Spleen (tissue), 11 donors: ENCODE measurements around the gene ATXN7L1. TPM values are rescaled to one million over a fixed set of nuclear protein-coding genes. Genes with fewer than 3 reads are reported as not detected.

Source experiments
- DNase-seq: peaks from one replicate; pipeline ENCODE4 v3.0.0-alpha.2; 2020
- H3K27ac ChIP-seq, 8 donors: fragments of 200-600 bp; sonication (generic) in 7 of 8; 1 replicate in 4 of 8; 2 replicates in 4 of 8; pipeline versions ENCODE4 v1.5.0 to v1.8.0; 2016 to 2021; ENCODE audit warnings: inconsistent platforms in 4 of 8, mild to moderate bottlenecking in 4 of 8, moderate library complexity in 1 of 8
- H3K27me3 ChIP-seq, 7 donors: fragments of 200-600 bp; sonication (generic) in 6 of 7; replicated peaks in 1 of 7; 1 replicate in 4 of 7; 2 replicates in 3 of 7; pipeline versions ENCODE4 v1.5.0 to v1.8.0; 2016 to 2021; ENCODE audit warnings: inconsistent platforms in 3 of 7, mild to moderate bottlenecking in 1 of 7
- H3K36me3 ChIP-seq, 6 donors: fragments of 200-600 bp; sonication (generic) in 5 of 6; 1 replicate in 4 of 6; 2 replicates in 2 of 6; pipeline versions ENCODE4 v1.5.0 to v1.8.0; 2016 to 2021; ENCODE audit warnings: inconsistent platforms in 2 of 6
- H3K4me1 ChIP-seq, 6 donors: fragments of 200-600 bp; sonication (generic) in 5 of 6; 1 replicate in 3 of 6; 2 replicates in 3 of 6; pipeline versions ENCODE4 v1.5.0 to v1.8.0; 2016 to 2021; ENCODE audit warnings: inconsistent platforms in 3 of 6
- H3K4me3 ChIP-seq, 8 donors: fragments of 200-600 bp; sonication (generic) in 7 of 8; 1 replicate in 4 of 8; 2 replicates in 4 of 8; pipeline versions ENCODE4 v1.5.0 to v1.8.0; 2016 to 2021; ENCODE audit warnings: inconsistent platforms in 4 of 8, mild to moderate bottlenecking in 4 of 8, moderate library complexity in 2 of 8
- H3K9me3 ChIP-seq, 8 donors: fragments of 200-600 bp; sonication (generic) in 7 of 8; 1 replicate in 4 of 8; 2 replicates in 4 of 8; pipeline versions ENCODE4 v1.5.0 to v1.8.0; 2016 to 2021; ENCODE audit warnings: inconsistent platforms in 4 of 8
- POLR2A ChIP-seq, 3 donors: fragments of 450-650 bp; IDR thresholded peaks; one replicate each; pipeline ENCODE4 v1.5.1; 2017; ENCODE audit warnings: antibody characterized with exemption in 3 of 3, mild to moderate bottlenecking in 1 of 3
- POLR2AphosphoS5 ChIP-seq, 3 donors: sonication (generic); formaldehyde crosslinking; IDR thresholded peaks; one replicate each; pipeline ENCODE4 v1.5.1; 2017; ENCODE audit warnings: antibody characterized with exemption in 3 of 3
- WGBS, 5 donors: extraction: QIAGEN DNeasy Blood & Tissue Kit in 3 of 5; methylation state at CpG; one replicate each; pipeline versions ENCODE4 v1.1.5 to v1.1.7; 2013 to 2018; 5-methylcytosine and 5-hydroxymethylcytosine counted together
- intact Hi-C: fragments of 100-400 bp; cut with DNase I; formaldehyde crosslinking; loops from one replicate; pipeline ENCODE4 v1.15.0; 2023; ENCODE audit warnings: low total_unique reads
- polyA plus RNA-seq, 3 donors: library from polyadenylated mRNA; stranded (reverse); fragments of 200-250 nt; gene quantifications; one replicate each; pipeline ENCODE4 v1.2.1, GENCODE V29; 2013
- total RNA-seq, 7 donors: library from RNA; depleted of rRNA in 3 of 7; stranded (reverse); fragments of >200 nt in 3 of 7; fragmentation: NEBNext Ultra II Directional in 4 of 7; extraction: Animal tissue kit (Norgen Biotek cat#: 25700) in 4 of 7; gene quantifications; one replicate each; pipeline versions ENCODE4 v1.1.0 to v1.2.1, GENCODE V29; 2016 to 2021
- TF ChIP-seq, protein P1 (sequence below), 11 experiments: fragments of 200-600 bp in 7 of 11; fragments of 450-650 bp in 4 of 11; sonication (generic) in 4 of 11; IDR thresholded peaks in 8 of 11; conservative IDR thresholded peaks in 3 of 11; 1 replicate in 7 of 11; 2 replicates in 4 of 11; pipeline versions ENCODE4 v1.4.0 to v1.8.0; 2016 to 2021; ENCODE audit warnings: antibody characterized with exemption in 11 of 11, inconsistent platforms in 4 of 11, mild to moderate bottlenecking in 1 of 11
- donor health status: healthy with polysubstance abuse.
- donor health status: DM: no; HTN: no; CAD: no; lungs with moderate emphysema.
- donor health status: DM: no; HTN: no; CAD: no.
- donor health status: Bipolar disorder and iron deficiency.
- donor health status: healthy.
- donor health status: DM: no; HTN: no; CAD: no.
- donor health status: DM: yes; HTN: yes; CAD: no.

Gene ATXN7L1
- total and polyA plus RNA-seq, 10 donors, result 2.4 to 29.3 (median 18.4) TPM

DNA sequence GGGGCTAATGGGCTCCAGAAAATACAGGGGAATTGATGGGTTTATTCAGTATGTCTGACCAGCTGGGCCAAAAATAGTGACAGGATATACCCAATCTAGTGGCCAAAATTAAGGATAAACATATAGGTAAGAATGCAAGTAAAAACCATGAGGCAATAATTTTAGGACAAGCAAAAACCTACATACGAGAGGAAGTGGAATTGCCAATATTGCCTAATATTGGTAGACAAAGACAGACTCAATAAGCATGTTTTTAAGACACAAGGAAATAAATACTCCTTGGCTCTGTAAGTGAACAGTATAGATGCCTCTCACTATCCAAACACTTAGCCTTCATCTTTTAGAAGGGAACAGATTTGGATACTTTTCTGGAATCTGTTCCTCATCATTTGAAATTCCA, 51.0 kb downstream of the ATXN7L1 start:
- no peak overlapping the region for H3K4me3 ChIP-seq
- peaks cover 0 to 1% (median 0%) of the 10 kb centered on the region in 6 donors for H3K4me1 ChIP-seq
- H3K27ac ChIP-seq, result no peak overlapping the region
- TF ChIP-seq POLR2A (IDR thresholded peaks at IDR 0.05), result no peak
- no peak for TF ChIP-seq POLR2AphosphoS5 (IDR thresholded peaks at IDR 0.05)
- TF ChIP-seq, protein P1, sequence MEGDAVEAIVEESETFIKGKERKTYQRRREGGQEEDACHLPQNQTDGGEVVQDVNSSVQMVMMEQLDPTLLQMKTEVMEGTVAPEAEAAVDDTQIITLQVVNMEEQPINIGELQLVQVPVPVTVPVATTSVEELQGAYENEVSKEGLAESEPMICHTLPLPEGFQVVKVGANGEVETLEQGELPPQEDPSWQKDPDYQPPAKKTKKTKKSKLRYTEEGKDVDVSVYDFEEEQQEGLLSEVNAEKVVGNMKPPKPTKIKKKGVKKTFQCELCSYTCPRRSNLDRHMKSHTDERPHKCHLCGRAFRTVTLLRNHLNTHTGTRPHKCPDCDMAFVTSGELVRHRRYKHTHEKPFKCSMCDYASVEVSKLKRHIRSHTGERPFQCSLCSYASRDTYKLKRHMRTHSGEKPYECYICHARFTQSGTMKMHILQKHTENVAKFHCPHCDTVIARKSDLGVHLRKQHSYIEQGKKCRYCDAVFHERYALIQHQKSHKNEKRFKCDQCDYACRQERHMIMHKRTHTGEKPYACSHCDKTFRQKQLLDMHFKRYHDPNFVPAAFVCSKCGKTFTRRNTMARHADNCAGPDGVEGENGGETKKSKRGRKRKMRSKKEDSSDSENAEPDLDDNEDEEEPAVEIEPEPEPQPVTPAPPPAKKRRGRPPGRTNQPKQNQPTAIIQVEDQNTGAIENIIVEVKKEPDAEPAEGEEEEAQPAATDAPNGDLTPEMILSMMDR (IDR thresholded peaks at IDR 0.05 in 8 of 11, conservative IDR thresholded peaks at IDR 0.05 in 3 of 11), result no peak
- H3K9me3 ChIP-seq, result peaks cover 0 to 4% (median 0%) of the 10 kb centered on the region in 8 donors
- H3K36me3 ChIP-seq, result no peaks in the 10 kb centered on the region
- H3K27me3 ChIP-seq, result no peaks in the 10 kb centered on the region
- WGBS, 5 donors, result 53 to 91% (median 80%) methylated on average over 1 of the region's 1 CpG
- intact Hi-C loops, result no loop called here
- DNase-seq, result no peak

DNA sequence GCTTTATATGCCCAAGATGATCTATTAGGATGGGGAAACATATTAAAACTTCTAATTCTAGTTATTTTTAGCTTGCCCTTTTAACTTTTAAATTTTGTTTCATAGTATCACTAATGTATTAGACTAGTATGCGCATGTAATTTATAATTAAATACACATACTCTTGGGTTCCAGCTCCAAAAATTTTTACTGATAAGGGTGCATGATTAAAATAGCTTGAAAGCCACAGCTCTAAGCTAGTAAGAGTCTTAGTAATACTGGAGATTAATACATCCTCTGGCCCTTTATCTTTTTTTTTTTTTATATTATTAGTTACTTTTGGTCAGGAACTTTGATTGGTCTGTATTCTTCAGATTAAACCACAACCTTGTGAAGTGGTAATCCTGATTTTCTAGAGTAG, 53.6 kb downstream of the ATXN7L1 start:
- no peak for DNase-seq
- 94 to 98% (median 97%) methylated on average over 1 of the region's 1 CpG for WGBS, 5 donors
- no peaks in the 10 kb centered on the region for H3K36me3 ChIP-seq
- no peak for TF ChIP-seq POLR2AphosphoS5 (IDR thresholded peaks at IDR 0.05)
- TF ChIP-seq, protein P1 (IDR thresholded peaks at IDR 0.05 in 8 of 11, conservative IDR thresholded peaks at IDR 0.05 in 3 of 11), result no peak
- TF ChIP-seq POLR2A (IDR thresholded peaks at IDR 0.05), result no peak
- no peak overlapping the region for H3K27ac ChIP-seq
- no peaks in the 10 kb centered on the region for H3K4me1 ChIP-seq
- H3K27me3 ChIP-seq, result no peaks in the 10 kb centered on the region
- H3K4me3 ChIP-seq, result no peak overlapping the region
- intact Hi-C loops, result no loop called here
- peaks cover 0 to 4% (median 0%) of the 10 kb centered on the region in 8 donors for H3K9me3 ChIP-seq

DNA sequence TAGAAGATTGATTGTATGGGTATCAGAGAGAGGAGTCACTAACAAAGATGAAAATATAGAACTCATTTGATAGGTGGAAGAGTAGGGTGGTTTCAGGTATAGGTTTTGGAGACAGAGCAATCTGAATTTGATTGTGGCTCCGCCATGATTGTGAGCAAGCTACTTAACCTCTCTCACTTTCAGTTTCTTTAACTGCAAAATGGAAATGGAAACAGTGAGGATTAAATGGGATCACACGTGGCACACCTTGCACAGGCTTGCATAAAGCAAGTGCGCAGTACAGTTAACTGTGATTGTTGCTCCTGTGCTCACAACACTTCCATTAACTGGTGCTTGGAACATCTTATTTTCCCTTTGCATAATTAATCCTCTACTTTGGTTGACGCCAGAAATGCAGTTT, 54.9 kb downstream of the ATXN7L1 start:
- WGBS, 5 donors, result 90 to 95% (median 94%) methylated on average over 4 of the region's 4 CpGs
- no peaks in the 10 kb centered on the region for H3K27me3 ChIP-seq
- H3K36me3 ChIP-seq, result no peaks in the 10 kb centered on the region
- peaks cover 0 to 9% (median 1%) of the 10 kb centered on the region in 6 donors for H3K4me1 ChIP-seq
- DNase-seq, result no peak
- intact Hi-C loops, result no loop called here
- TF ChIP-seq, protein P1 (IDR thresholded peaks at IDR 0.05 in 8 of 11, conservative IDR thresholded peaks at IDR 0.05 in 3 of 11), result no peak
- TF ChIP-seq POLR2A (IDR thresholded peaks at IDR 0.05) (no peak), POLR2AphosphoS5 (IDR thresholded peaks at IDR 0.05) (no peak)
- no peak overlapping the region for H3K4me3 ChIP-seq
- H3K27ac ChIP-seq, result no peak overlapping the region
- H3K9me3 ChIP-seq, result peaks cover 0 to 4% (median 0%) of the 10 kb centered on the region in 8 donors

DNA sequence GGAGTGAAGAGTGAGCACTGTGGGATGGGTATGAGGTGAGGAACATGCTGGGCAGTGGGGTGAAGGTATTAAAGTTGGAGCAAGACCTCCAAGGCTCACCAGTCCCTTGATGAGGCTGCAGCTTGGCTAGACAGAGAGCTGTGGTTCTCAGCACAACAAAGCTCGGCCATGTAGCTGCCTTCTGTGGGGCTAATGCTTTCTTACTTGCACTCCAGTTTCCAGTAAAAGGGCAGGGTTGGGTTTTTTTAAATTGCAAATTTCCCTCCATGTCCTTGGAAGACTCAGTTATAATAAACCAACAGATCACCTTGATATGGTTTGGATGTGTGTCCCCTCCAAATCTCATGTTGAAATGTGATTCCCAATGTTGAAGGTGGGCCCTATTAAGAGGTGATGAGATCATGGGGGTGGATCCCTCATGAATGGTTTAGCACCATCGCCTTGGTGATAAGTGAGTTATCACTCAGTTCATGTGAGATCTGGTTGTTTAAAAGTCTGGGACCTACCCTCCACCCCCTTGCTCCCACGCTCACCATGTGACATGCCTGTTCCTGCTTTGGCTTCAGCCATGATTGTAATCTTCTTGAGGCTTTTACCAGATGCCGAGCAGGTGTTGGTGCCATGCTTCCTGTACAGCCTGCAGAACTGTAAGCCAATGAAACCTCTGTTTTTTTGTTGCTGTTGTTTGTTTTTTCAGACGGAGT, 55.9 kb downstream of the ATXN7L1 start:
- WGBS, 5 donors, result 88 to 93% (median 92%) methylated on average over 5 of the region's 5 CpGs
- Histone ChIP-seq H3K27me3 (no peaks in the 10 kb centered on the region), H3K36me3 (no peaks in the 10 kb centered on the region), H3K4me1 (peaks cover 0 to 19% (median 5%) of the 10 kb centered on the region in 6 donors), H3K9me3 (peaks cover 0 to 4% (median 0%) of the 10 kb centered on the region in 8 donors), H3K27ac (no peak overlapping the region), H3K4me3 (no peak overlapping the region)
- DNase-seq, result no peak
- intact Hi-C loops, result no loop called here
- TF ChIP-seq POLR2AphosphoS5 (IDR thresholded peaks at IDR 0.05), result no peak
- no peak for TF ChIP-seq POLR2A (IDR thresholded peaks at IDR 0.05)
- TF ChIP-seq, protein P1 (IDR thresholded peaks at IDR 0.05 in 8 of 11, conservative IDR thresholded peaks at IDR 0.05 in 3 of 11), result no peak
